OCI-LY7 (cell line): ENCODE results near the gene ZNF593. TPM values are rescaled to one million over a fixed set of nuclear protein-coding genes. Genes with fewer than 3 reads are reported as not detected.

Experiments
- BruUV-seq: library from RNA; stranded (reverse); fragments of 400-500 nt; replicated peaks from 2 replicates; lab custom pipeline; 2021; lab: Mats Ljungman, UMichigan
- CTCF ChIA-PET: fragments of 300-600 bp; sonication (Branson Sonifier 250); formaldehyde crosslinking; loops from one replicate; lab custom pipeline; 2022; ENCODE audit warnings: antibody characterized with exemption; ENCODE audit not compliant: unreplicated experiment; lab: Charles Lee
- POLR2A ChIA-PET: fragments of 300-600 bp; sonication (Branson Sonifier 250); formaldehyde crosslinking; loops from one replicate; lab custom pipeline; 2022; ENCODE audit warnings: antibody characterized with exemption; lab: Charles Lee
- DNase-seq: peaks from one replicate; pipeline ENCODE4 v3.0.0-alpha.2; 2015; ENCODE audit warnings: low spot score
- H2AFZ ChIP-seq: fragments of 200-600 bp; sonication (generic), shearing (Covaris generic); 2 replicates; pipeline ENCODE4 v1.6.1; 2014; ENCODE audit warnings: mild to moderate bottlenecking, antibody characterized with exemption, low read length, moderate library complexity
- H3K27ac ChIP-seq: fragments of 200-600 bp; sonication (generic); 2 replicates; pipeline ENCODE4 v1.5.1; 2014; ENCODE audit warnings: mixed run types, low read depth, mild to moderate bottlenecking, moderate library complexity, low read length, inconsistent platforms; ENCODE audit not compliant: poor library complexity, severe bottlenecking
- H3K36me3 ChIP-seq: fragments of 200-600 bp; sonication (generic); 2 replicates; pipeline ENCODE4 v1.6.1; 2014; ENCODE audit warnings: mild to moderate bottlenecking, antibody characterized with exemption, low read length, moderate library complexity, mixed read lengths; ENCODE audit not compliant: insufficient read depth
- H3K4me1 ChIP-seq: fragments of 200-600 bp; sonication (generic); 2 replicates; pipeline ENCODE4 v1.5.1; 2014; ENCODE audit warnings: mild to moderate bottlenecking, low read length; ENCODE audit not compliant: insufficient read depth, poor library complexity, severe bottlenecking
- H3K4me2 ChIP-seq: fragments of 200-600 bp; sonication (generic); 2 replicates; pipeline ENCODE4 v1.6.1; 2014; ENCODE audit warnings: mild to moderate bottlenecking, low read length
- H3K4me3 ChIP-seq: fragments of 200-600 bp; sonication (generic); 2 replicates; pipeline ENCODE4 v1.5.1; 2014; ENCODE audit warnings: mild to moderate bottlenecking, low read depth, low read length; ENCODE audit not compliant: poor library complexity, severe bottlenecking
- H3K79me2 ChIP-seq: fragments of 200-600 bp; sonication (generic); 2 replicates; pipeline ENCODE4 v1.6.1; 2016; ENCODE audit warnings: low read depth, mild to moderate bottlenecking, low read length, moderate library complexity, mixed read lengths; ENCODE audit not compliant: insufficient read depth
- H3K9me2 ChIP-seq: fragments of 200-600 bp; sonication (generic); 2 replicates; pipeline ENCODE4 v1.6.1; 2016; ENCODE audit warnings: mild to moderate bottlenecking, low read length, mixed read lengths; ENCODE audit not compliant: insufficient read depth
- H3K9me3 ChIP-seq: fragments of 200-600 bp; sonication (generic); 2 replicates; pipeline ENCODE4 v1.6.1; 2014; ENCODE audit warnings: mild to moderate bottlenecking, mixed run types, low read length, mixed read lengths
- H4K20me1 ChIP-seq: fragments of 200-600 bp; sonication (generic); 2 replicates; pipeline ENCODE4 v1.6.1; 2014; ENCODE audit warnings: mild to moderate bottlenecking, antibody characterized with exemption, low read length, moderate library complexity, mixed read lengths; ENCODE audit not compliant: insufficient read depth
- CTCF ChIP-seq: fragments of 200-600 bp; sonication (generic); conservative IDR thresholded peaks from 2 replicates; pipeline ENCODE4 v1.5.1; 2014; ENCODE audit warnings: mild to moderate bottlenecking, antibody characterized with exemption, low read length, moderate library complexity, mixed read lengths
- EZH2phosphoT487 ChIP-seq: fragments of 200-600 bp; sonication (generic); IDR thresholded peaks from 2 replicates; pipeline ENCODE4 v1.6.1; 2018; ENCODE audit warnings: low read depth, borderline replicate concordance, mild to moderate bottlenecking, mixed run types, antibody characterized with exemption, low read length, moderate library complexity, mixed read lengths
- intact Hi-C: fragments of 100-400 bp; cut with micrococcal nuclease; formaldehyde crosslinking; loops from one replicate; pipeline ENCODE4 v1.10.0; 2022; ENCODE audit not compliant: unreplicated experiment
- total RNA-seq, 2 experiments: library from RNA; depleted of rRNA in 1 of 2; stranded (reverse); fragments of >200 nt in 1 of 2; shearing (Covaris generic) in 1 of 2; gene quantifications; 2 replicates each; pipeline ENCODE4 v1.2.3, GENCODE V29; 2014 to 2022

The ZNF593 gene
- total RNA-seq, 2 experiments from 2014 or later = 42.8 to 63.6 TPM

GRCh38 chr1:26200413-26200812 is 30.7 kb downstream of the ZNF593 start:
- POLR2A ChIA-PET = no interaction called here
- no TSS peak for BruUV-seq
- H4K20me1 ChIP-seq = no peaks in the 10 kb centered on the region

GRCh38 chr1:26203642-26204318 is 34.1 kb downstream of the ZNF593 start:
- Histone ChIP-seq H3K27ac (no peak overlapping the region), H3K9me2 (no peaks in the 10 kb centered on the region), H3K9me3 (no peaks in the 10 kb centered on the region), H4K20me1 (no peaks in the 10 kb centered on the region), H3K4me2 (no peak overlapping the region), H2AFZ (no peak overlapping the region), H3K4me1 (no peaks in the 10 kb centered on the region), H3K4me3 (no peak overlapping the region), H3K79me2 (no peaks in the 10 kb centered on the region), H3K36me3 (no peaks in the 10 kb centered on the region)
- ChIA-PET CTCF (no interaction called here), POLR2A (interaction anchor here (1.1 kb wide), 1 partner anchor 13 kb away, joined by 3 read pairs; no protein-coding TSS in a partner anchor)
- intact Hi-C loops = no loop called here
- no TSS peak for BruUV-seq
- TF ChIP-seq EZH2phosphoT487 (no peak), CTCF (peak; percentile 57)
- peak; percentile 11 for DNase-seq

More at GRCh38 chr1:26200413-26200812, 30.7 kb downstream of the ZNF593 start:
- no peaks in the 10 kb centered on the region for H3K9me3 ChIP-seq
- no peaks in the 10 kb centered on the region for H3K4me1 ChIP-seq
- CTCF ChIA-PET = no interaction called here
- TF ChIP-seq CTCF (no peak), EZH2phosphoT487 (no peak)
- intact Hi-C loops = no loop called here
- H3K4me3 ChIP-seq = no peak overlapping the region
- H3K36me3 ChIP-seq = no peaks in the 10 kb centered on the region
- no peaks in the 10 kb centered on the region for H3K9me2 ChIP-seq
- no peak overlapping the region for H2AFZ ChIP-seq
- no peaks in the 10 kb centered on the region for H3K79me2 ChIP-seq
- DNase-seq = no peak
- no peak overlapping the region for H3K4me2 ChIP-seq
- no peak overlapping the region for H3K27ac ChIP-seq

- H3K27ac ChIP-seq = no peak overlapping the region
- no peaks in the 10 kb centered on the region for H3K4me1 ChIP-seq
- H3K36me3 ChIP-seq = no peaks in the 10 kb centered on the region
- no peak for DNase-seq
- no peaks in the 10 kb centered on the region for H3K9me3 ChIP-seq
- no peaks in the 10 kb centered on the region for H3K9me2 ChIP-seq
- BruUV-seq = no TSS peak
- no peaks in the 10 kb centered on the region for H4K20me1 ChIP-seq
- H3K4me2 ChIP-seq = no peak overlapping the region
- intact Hi-C loops = no loop called here
- H3K4me3 ChIP-seq = no peak overlapping the region
- TF ChIP-seq CTCF = no peak
- TF ChIP-seq EZH2phosphoT487 = no peak
- POLR2A ChIA-PET = interaction anchor here (1.0 kb wide), 1 partner anchor 27 kb away, joined by 3 read pairs; no protein-coding TSS in a partner anchor
- no peak overlapping the region for H2AFZ ChIP-seq
- CTCF ChIA-PET = no interaction called here
- H3K79me2 ChIP-seq = no peaks in the 10 kb centered on the region
Measured at GRCh38 chr1:26210147-26210870, 40.6 kb downstream of the ZNF593 start.
